ENCODE data around the gene DAB2IP.

- no peak for TF ChIP-seq CTCF (conservative IDR thresholded peaks at IDR 0.05; ENCODE audit: low read depth in 2 of 2)
- TF ChIP-seq NANOG (IDR thresholded peaks at IDR 0.05; ENCODE audit: borderline replicate concordance), result no peak
- no peak for TF ChIP-seq REST (IDR thresholded peaks at IDR 0.05; ENCODE audit: unreplicated experiment)
- no peak for TF ChIP-seq ZNF462 (CRISPR knock-in tag; IDR thresholded peaks at IDR 0.05)
- TF ChIP-seq EZH2 (IDR thresholded peaks at IDR 0.05; ENCODE audit: low read depth, unreplicated experiment), result no peak
- TF ChIP-seq JUNB (IDR thresholded peaks at IDR 0.05; ENCODE audit: unreplicated experiment), result no peak
- no peak for TF ChIP-seq POLR2AphosphoS5 (IDR thresholded peaks at IDR 0.05; ENCODE audit: low read depth)
- TF ChIP-seq EZH2phosphoT487 (IDR thresholded peaks at IDR 0.05; ENCODE audit: unreplicated experiment), result no peak
- TF ChIP-seq CREB1 (CRISPR knock-in tag; IDR thresholded peaks at IDR 0.05; ENCODE audit: low read depth), result no peak
- no peak for TF ChIP-seq ETS1 (IDR thresholded peaks at IDR 0.05)
- TF ChIP-seq ZNF114 (CRISPR knock-in tag; IDR thresholded peaks at IDR 0.05), result no peak
- no peak for TF ChIP-seq STAT1 (IDR thresholded peaks at IDR 0.05; ENCODE audit: unreplicated experiment)
- TF ChIP-seq ZNF331 (CRISPR knock-in tag; IDR thresholded peaks at IDR 0.05; ENCODE audit: low read depth), result no peak
These were observed 10.8 kb upstream of the DAB2IP start for GRCh38 chr9:121640491-121641223.

Measured in GM23338 (cell line).